Measurements from ENCODE around the gene EHD2.

EHD2 gene

GRCh38 chr19:47679251-47679900 lies 33.8 kb upstream of the EHD2 start:
- Histone ChIP-seq H3K4me3 (ENCODE audit: low read depth in 1 of 2, low read length in 2 of 2) (no peak overlapping the region), H4K20me1 (ENCODE audit: insufficient read depth, low read length) (peaks cover 7% of the 10 kb centered on the region), H3K4me1 (ENCODE audit: insufficient read depth, low read length) (no peaks in the 10 kb centered on the region), H2AFZ (ENCODE audit: low read depth, low read length) (no peak overlapping the region), H3K36me3 (ENCODE audit: insufficient read depth, low read length) (peaks cover 37% of the 10 kb centered on the region), H3K4me2 (ENCODE audit: insufficient read depth, low read length) (no peak overlapping the region), H3K79me2 (ENCODE audit: insufficient read depth, low read length) (no peaks in the 10 kb centered on the region), H3K27ac (ENCODE audit: low read length) (no peak overlapping the region), H3K9me3 (ENCODE audit: insufficient read depth, low read length, severe bottlenecking) (no peaks in the 10 kb centered on the region), H3K27me3 (ENCODE audit: insufficient read depth, low read length, poor library complexity) (no peaks in the 10 kb centered on the region), H3K9ac (ENCODE audit: low read depth, low read length) (no peak overlapping the region)
- TF ChIP-seq CTCF (IDR thresholded peaks at IDR 0.05; ENCODE audit: borderline replicate concordance, extremely low read depth, low read length, poor library complexity, severe bottlenecking) = no peak
- no peak for TF ChIP-seq EZH2 (IDR thresholded peaks at IDR 0.05; ENCODE audit: borderline replicate concordance, low read depth, low read length, severe bottlenecking)
- ATAC-seq (ENCODE audit: insufficient read depth, low read depth) = no peak
- DNase-seq = no peak

GRCh38 chr19:47679922-47680857 lies 33.0 kb upstream of the EHD2 start:
- H3K36me3 ChIP-seq (ENCODE audit: insufficient read depth, low read length) = peaks cover 32% of the 10 kb centered on the region

GRCh38 chr19:47680858-47681332 lies 32.3 kb upstream of the EHD2 start:
- Histone ChIP-seq H3K27ac (ENCODE audit: low read length) (no peak overlapping the region), H3K9me3 (ENCODE audit: insufficient read depth, low read length, severe bottlenecking) (no peaks in the 10 kb centered on the region), H2AFZ (ENCODE audit: low read depth, low read length) (no peak overlapping the region), H3K4me1 (ENCODE audit: insufficient read depth, low read length) (no peaks in the 10 kb centered on the region), H3K4me3 (ENCODE audit: low read depth in 1 of 2, low read length in 2 of 2) (no peak overlapping the region), H3K27me3 (ENCODE audit: insufficient read depth, low read length, poor library complexity) (no peaks in the 10 kb centered on the region), H3K79me2 (ENCODE audit: insufficient read depth, low read length) (no peaks in the 10 kb centered on the region), H3K4me2 (ENCODE audit: insufficient read depth, low read length) (no peak overlapping the region), H4K20me1 (ENCODE audit: insufficient read depth, low read length) (peaks cover 10% of the 10 kb centered on the region), H3K36me3 (ENCODE audit: insufficient read depth, low read length) (peaks cover 30% of the 10 kb centered on the region), H3K9ac (ENCODE audit: low read depth, low read length) (no peak overlapping the region)
- no peak for TF ChIP-seq EZH2 (IDR thresholded peaks at IDR 0.05; ENCODE audit: borderline replicate concordance, low read depth, low read length, severe bottlenecking)
- no peak for TF ChIP-seq CTCF (IDR thresholded peaks at IDR 0.05; ENCODE audit: borderline replicate concordance, extremely low read depth, low read length, poor library complexity, severe bottlenecking)
- DNase-seq (no peak), ATAC-seq (ENCODE audit: insufficient read depth, low read depth) (no peak)

More at GRCh38 chr19:47679922-47680857, 33.0 kb upstream of the EHD2 start:
- ATAC-seq (ENCODE audit: insufficient read depth, low read depth) (no peak), DNase-seq (no peak)
- TF ChIP-seq EZH2 (IDR thresholded peaks at IDR 0.05; ENCODE audit: borderline replicate concordance, low read depth, low read length, severe bottlenecking) (no peak), CTCF (IDR thresholded peaks at IDR 0.05; ENCODE audit: borderline replicate concordance, extremely low read depth, low read length, poor library complexity, severe bottlenecking) (no peak)
- Histone ChIP-seq H3K27me3 (ENCODE audit: insufficient read depth, low read length, poor library complexity) (no peaks in the 10 kb centered on the region), H3K9ac (ENCODE audit: low read depth, low read length) (no peak overlapping the region), H3K4me2 (ENCODE audit: insufficient read depth, low read length) (no peak overlapping the region), H3K4me3 (ENCODE audit: low read depth in 1 of 2, low read length in 2 of 2) (no peak overlapping the region), H3K9me3 (ENCODE audit: insufficient read depth, low read length, severe bottlenecking) (no peaks in the 10 kb centered on the region), H2AFZ (ENCODE audit: low read depth, low read length) (no peak overlapping the region), H3K4me1 (ENCODE audit: insufficient read depth, low read length) (no peaks in the 10 kb centered on the region), H3K27ac (ENCODE audit: low read length) (no peak overlapping the region), H4K20me1 (ENCODE audit: insufficient read depth, low read length) (peaks cover 9% of the 10 kb centered on the region), H3K79me2 (ENCODE audit: insufficient read depth, low read length) (no peaks in the 10 kb centered on the region)

Measured in DND-41 (cell line).